ENCODE measurements around the gene LRRC4C.

- TF ChIP-seq REST (IDR thresholded peaks at IDR 0.05; ENCODE audit: borderline replicate concordance) (no peak), EZH2 (IDR thresholded peaks at IDR 0.05; ENCODE audit: borderline replicate concordance, insufficient read depth, low read length, poor library complexity, severe bottlenecking) (no peak), POLR2AphosphoS5 (IDR thresholded peaks at IDR 0.05) (no peak)
These were observed 1339.8 kb downstream of the LRRC4C start for GRCh38 chr11:40119661-40120060.

Data from neural cell (in vitro differentiated cells).